Adrenal gland (tissue), 5 donors: ENCODE measurements around the gene TMOD1.

Experiments
- POLR2A ChIP-seq, 2 donors: fragments of 450-650 bp; IDR thresholded peaks; one replicate each; pipeline ENCODE4 v1.6.1; 2017; ENCODE audit warnings: antibody characterized with exemption in 2 of 2, mild to moderate bottlenecking in 2 of 2, moderate library complexity in 1 of 2
- TF ChIP-seq, protein P1 (sequence below), 6 experiments: fragments of 450-650 bp in 4 of 6; fragments of 200-600 bp in 2 of 6; sonication (generic) in 1 of 6; IDR thresholded peaks; 1 replicate in 5 of 6; 2 replicates in 1 of 6; pipeline versions ENCODE4 v1.5.1 to v1.8.0; 2016 to 2021; ENCODE audit warnings: antibody characterized with exemption in 6 of 6, mild to moderate bottlenecking in 2 of 6, moderate library complexity in 1 of 6
- donor health status: DM: no; HTN: no; CAD: no.

GRCh38 chr9:97474372-97474925 lies 27.0 kb upstream of the TMOD1 start:
- TF ChIP-seq, protein P1, sequence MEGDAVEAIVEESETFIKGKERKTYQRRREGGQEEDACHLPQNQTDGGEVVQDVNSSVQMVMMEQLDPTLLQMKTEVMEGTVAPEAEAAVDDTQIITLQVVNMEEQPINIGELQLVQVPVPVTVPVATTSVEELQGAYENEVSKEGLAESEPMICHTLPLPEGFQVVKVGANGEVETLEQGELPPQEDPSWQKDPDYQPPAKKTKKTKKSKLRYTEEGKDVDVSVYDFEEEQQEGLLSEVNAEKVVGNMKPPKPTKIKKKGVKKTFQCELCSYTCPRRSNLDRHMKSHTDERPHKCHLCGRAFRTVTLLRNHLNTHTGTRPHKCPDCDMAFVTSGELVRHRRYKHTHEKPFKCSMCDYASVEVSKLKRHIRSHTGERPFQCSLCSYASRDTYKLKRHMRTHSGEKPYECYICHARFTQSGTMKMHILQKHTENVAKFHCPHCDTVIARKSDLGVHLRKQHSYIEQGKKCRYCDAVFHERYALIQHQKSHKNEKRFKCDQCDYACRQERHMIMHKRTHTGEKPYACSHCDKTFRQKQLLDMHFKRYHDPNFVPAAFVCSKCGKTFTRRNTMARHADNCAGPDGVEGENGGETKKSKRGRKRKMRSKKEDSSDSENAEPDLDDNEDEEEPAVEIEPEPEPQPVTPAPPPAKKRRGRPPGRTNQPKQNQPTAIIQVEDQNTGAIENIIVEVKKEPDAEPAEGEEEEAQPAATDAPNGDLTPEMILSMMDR (IDR thresholded peaks at IDR 0.05): no peak
- no peak for TF ChIP-seq POLR2A (IDR thresholded peaks at IDR 0.05)
